ENCODE results near the gene TJP1. TPM values are rescaled to one million over a fixed set of nuclear protein-coding genes. Genes with fewer than 3 reads are reported as not detected.
"Not testable (repeated sequence)": the region's sequence is repeated elsewhere in the genome, so short reads cannot be mapped to it uniquely, and the experiment has no call there.

Gene TJP1
- total RNA-seq, 1 donor from 2014 or later: 148 TPM

DNA sequence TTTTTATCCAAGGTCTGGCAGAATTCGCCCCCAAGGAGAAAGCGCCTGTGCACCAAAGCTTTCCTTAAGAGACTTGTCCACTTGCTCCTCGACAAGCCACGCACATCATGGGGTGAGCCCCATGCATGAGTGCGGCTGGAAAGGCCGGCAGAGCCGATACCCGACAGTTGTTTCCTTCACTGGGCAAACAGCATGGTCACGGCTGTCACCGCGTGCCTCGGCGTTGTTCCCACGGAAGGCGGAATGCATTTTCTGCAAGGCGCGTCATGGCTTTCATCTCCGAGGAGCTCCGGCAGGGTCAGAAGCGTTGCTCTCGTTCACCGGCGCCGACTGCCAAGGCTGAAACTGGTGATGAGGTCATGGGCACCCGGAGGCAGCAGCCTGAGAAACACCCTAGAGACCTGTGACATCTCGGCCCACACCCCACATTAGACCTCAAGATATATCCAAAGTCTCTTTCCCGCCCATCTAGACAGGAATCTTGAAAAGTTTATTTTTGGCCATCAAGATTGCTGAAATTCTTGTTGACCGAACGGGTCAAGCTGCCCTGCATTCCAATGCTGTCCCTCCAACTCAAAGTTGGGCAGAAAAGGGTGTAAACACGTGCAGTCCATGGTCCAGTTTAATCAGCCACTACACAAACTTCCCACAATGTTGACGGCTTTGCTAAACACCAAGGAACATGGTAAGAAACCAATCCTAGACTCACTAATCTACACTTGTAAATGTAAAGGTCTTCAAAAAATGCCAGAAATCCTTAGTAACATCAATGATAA lies 604 bp upstream of the TJP1 start:
- H3K27me3 ChIP-seq (ENCODE audit: control insufficient read depth, insufficient read depth, low read length): no peaks in the 10 kb centered on the region
- H3K4me3 ChIP-seq (ENCODE audit: low read depth, low read length): peak overlapping the region; percentile 84
- DNase-seq (ENCODE audit: low read depth): no peak
- no peak for TF ChIP-seq CTCF (IDR thresholded peaks at IDR 0.05; ENCODE audit: insufficient read depth, low read length, poor library complexity, severe bottlenecking)
- no peaks in the 10 kb centered on the region for H3K36me3 ChIP-seq (ENCODE audit: control insufficient read depth, insufficient read depth, low read length)

- Histone ChIP-seq H3K4me3 (ENCODE audit: low read depth, low read length) (peak overlapping the region; percentile 84), H3K36me3 (ENCODE audit: control insufficient read depth, insufficient read depth, low read length) (no peaks in the 10 kb centered on the region), H3K27me3 (ENCODE audit: control insufficient read depth, insufficient read depth, low read length) (no peaks in the 10 kb centered on the region)
- DNase-seq (ENCODE audit: low read depth): no peak
- TF ChIP-seq CTCF (IDR thresholded peaks at IDR 0.05; ENCODE audit: insufficient read depth, low read length, poor library complexity, severe bottlenecking): peak; percentile 41
These were observed 710 bp downstream of the TJP1 start for GRCh38 chr15:29821416-29822099.

DNA sequence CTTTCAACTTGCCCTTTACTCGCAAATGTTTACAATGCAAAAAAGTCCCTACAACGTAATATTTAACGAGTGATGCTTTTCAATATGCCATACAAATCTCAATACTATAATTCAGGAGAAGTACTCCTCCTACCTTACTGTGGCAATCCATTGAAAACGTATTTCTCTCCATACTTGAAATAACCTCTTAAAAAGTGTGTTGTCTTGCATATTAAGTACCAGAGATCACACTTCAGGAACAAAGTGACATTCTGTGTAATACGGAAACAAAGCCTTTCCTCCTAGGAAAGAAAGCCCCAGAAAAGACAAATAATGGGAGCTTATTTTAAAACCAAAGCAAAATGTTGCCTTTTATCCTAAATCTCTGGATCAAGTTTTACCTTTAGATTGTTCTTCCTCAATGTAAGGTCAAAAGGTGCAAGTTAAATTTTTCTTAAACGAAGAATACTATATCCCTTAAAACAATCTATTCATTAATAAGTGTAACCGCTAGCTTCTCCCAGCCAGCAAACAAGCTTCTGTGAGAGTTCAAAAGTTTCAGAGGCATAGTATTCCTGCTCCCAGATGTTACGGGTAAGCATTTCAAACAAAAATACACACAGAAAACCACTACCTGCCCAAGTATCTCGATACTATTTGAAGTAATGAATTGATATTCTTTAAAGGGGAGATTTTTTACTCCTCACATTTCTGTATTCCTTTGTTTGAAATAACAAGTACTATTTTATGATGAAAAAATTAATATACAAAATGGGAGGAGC lies 1.7 kb downstream of the TJP1 start:
- DNase-seq (ENCODE audit: low read depth): no peak
- Histone ChIP-seq H3K27me3 (ENCODE audit: control insufficient read depth, insufficient read depth, low read length) (no peaks in the 10 kb centered on the region), H3K36me3 (ENCODE audit: control insufficient read depth, insufficient read depth, low read length) (no peaks in the 10 kb centered on the region), H3K4me3 (ENCODE audit: low read depth, low read length) (peak overlapping the region; percentile 84)
- TF ChIP-seq CTCF (IDR thresholded peaks at IDR 0.05; ENCODE audit: insufficient read depth, low read length, poor library complexity, severe bottlenecking): no peak

GRCh38 chr15:29819979-29820378 lies 2.3 kb downstream of the TJP1 start:
- Histone ChIP-seq H3K36me3 (ENCODE audit: control insufficient read depth, insufficient read depth, low read length) (no peaks in the 10 kb centered on the region), H3K27me3 (ENCODE audit: control insufficient read depth, insufficient read depth, low read length) (no peaks in the 10 kb centered on the region), H3K4me3 (ENCODE audit: low read depth, low read length) (peak overlapping the region; percentile 84)
- TF ChIP-seq CTCF (IDR thresholded peaks at IDR 0.05; ENCODE audit: insufficient read depth, low read length, poor library complexity, severe bottlenecking): no peak
- DNase-seq (ENCODE audit: low read depth): no peak

DNA sequence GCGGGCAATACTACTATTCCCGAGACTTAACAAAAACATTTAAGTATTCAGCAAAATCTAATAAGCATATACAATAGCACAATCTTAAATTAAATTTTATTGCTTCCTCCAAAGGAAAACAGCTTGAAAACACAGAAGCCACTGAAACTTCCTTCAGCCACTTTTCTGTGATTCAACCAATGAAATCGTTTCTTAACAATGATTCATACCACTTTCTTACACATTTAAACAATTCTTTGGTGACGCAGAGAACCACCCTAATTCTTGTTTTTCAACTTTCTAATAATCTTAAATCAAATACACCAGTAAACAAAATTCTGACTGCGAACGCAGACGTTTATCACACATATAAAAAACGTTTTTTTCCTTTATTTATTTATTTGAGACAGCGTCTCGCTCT lies 4.1 kb downstream of the TJP1 start:
- Histone ChIP-seq H3K36me3 (ENCODE audit: control insufficient read depth, insufficient read depth, low read length) (no peaks in the 10 kb centered on the region), H3K4me3 (ENCODE audit: low read depth, low read length) (no peak overlapping the region), H3K27me3 (ENCODE audit: control insufficient read depth, insufficient read depth, low read length) (no peaks in the 10 kb centered on the region)
- no peak for TF ChIP-seq CTCF (IDR thresholded peaks at IDR 0.05; ENCODE audit: insufficient read depth, low read length, poor library complexity, severe bottlenecking)
- DNase-seq (ENCODE audit: low read depth): no peak

- H3K36me3 ChIP-seq (ENCODE audit: control insufficient read depth, insufficient read depth, low read length); H3K4me3 ChIP-seq (ENCODE audit: low read depth, low read length); H3K27me3 ChIP-seq (ENCODE audit: control insufficient read depth, insufficient read depth, low read length); DNase-seq (ENCODE audit: low read depth): not testable (repeated sequence)
These were observed 4.8 kb downstream of the TJP1 start for GRCh38 chr15:29817455-29817854.

All from kidney epithelial cell (primary cell).